Tibial artery (tissue), 4 donors: ENCODE data around the gene GPR101.
"Not testable (repeated sequence)": the region's sequence is repeated elsewhere in the genome, so short reads cannot be mapped to it uniquely, and the experiment has no call there.

Experiments
- DNase-seq, 2 donors: peaks; one replicate each; pipeline ENCODE4 v3.0.0-alpha.2; 2019
- H3K27ac ChIP-seq, 2 donors: fragments of 200-600 bp; sonication (generic) in 1 of 2; 1 replicate in 1 of 2; 2 replicates in 1 of 2; pipeline ENCODE4 v1.5.1; 2018 to 2019; ENCODE audit warnings: mild to moderate bottlenecking in 1 of 2
- H3K27me3 ChIP-seq, 2 donors: fragments of 200-600 bp; sonication (generic) in 1 of 2; one replicate each; pipeline versions ENCODE4 v1.5.1 to v1.6.0; 2016 to 2019
- H3K36me3 ChIP-seq, 3 donors: fragments of 200-600 bp; sonication (generic) in 2 of 3; one replicate each; pipeline ENCODE4 v1.5.1; 2016 to 2019; ENCODE audit warnings: mild to moderate bottlenecking in 2 of 3
- H3K4me1 ChIP-seq, 4 donors: fragments of 200-600 bp; sonication (generic) in 2 of 4; 1 replicate in 3 of 4; 2 replicates in 1 of 4; pipeline ENCODE4 v1.5.1; 2016 to 2019
- H3K4me3 ChIP-seq, 2 donors: fragments of 200-600 bp; sonication (generic) in 1 of 2; 1 replicate in 1 of 2; 2 replicates in 1 of 2; pipeline ENCODE4 v1.5.1; 2018 to 2019; ENCODE audit warnings: mild to moderate bottlenecking in 2 of 2
- H3K9me3 ChIP-seq, 3 donors: fragments of 200-600 bp; sonication (generic) in 1 of 3; one replicate each; pipeline ENCODE4 v1.5.1; 2016 to 2019
- intact Hi-C: fragments of 100-400 bp; cut with DNase I; formaldehyde crosslinking; loops from one replicate; pipeline ENCODE4 v1.15.0; 2023; ENCODE audit warnings: low total_unique reads
- TF ChIP-seq, protein P1 (sequence below), 2 experiments: fragments of 200-600 bp in 1 of 2; fragments of 450-650 bp in 1 of 2; IDR thresholded peaks; one replicate each; pipeline ENCODE4 v1.5.1; 2017 to 2019; ENCODE audit warnings: antibody characterized with exemption in 2 of 2, mild to moderate bottlenecking in 1 of 2, moderate library complexity in 1 of 2

The GPR101 gene

DNA sequence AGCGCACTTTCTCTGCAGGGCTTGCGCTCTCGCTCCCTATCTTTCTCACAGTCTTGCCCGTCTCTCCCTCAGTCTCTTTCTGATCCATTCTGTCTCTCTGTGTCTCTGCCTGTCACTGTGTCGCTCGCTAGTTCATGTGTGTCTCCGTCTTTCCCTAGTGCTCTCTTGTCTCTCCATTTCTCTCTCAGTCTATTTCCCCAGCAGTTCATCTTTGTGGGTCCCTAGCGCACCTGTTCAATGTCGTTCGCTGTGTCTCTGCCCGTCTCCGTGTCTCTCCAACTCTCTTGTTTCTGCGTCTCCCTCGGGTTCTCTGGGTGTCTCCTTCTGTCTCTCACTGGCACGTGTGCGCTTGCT lies 1.5 kb downstream of the GPR101 start:
- Histone ChIP-seq H3K27me3 (peaks cover 0 to 22% of the 10 kb centered on the region in 2 donors), H3K27ac (no peak overlapping the region), H3K36me3 (no peaks in the 10 kb centered on the region), H3K4me1 (peaks cover 0 to 28% (median 10%) of the 10 kb centered on the region in 4 donors), H3K4me3 (peak overlapping the region; percentile 26 to 38), H3K9me3 (no peaks in the 10 kb centered on the region)
- intact Hi-C loops = no loop called here
- no peak for DNase-seq
- TF ChIP-seq, protein P1, sequence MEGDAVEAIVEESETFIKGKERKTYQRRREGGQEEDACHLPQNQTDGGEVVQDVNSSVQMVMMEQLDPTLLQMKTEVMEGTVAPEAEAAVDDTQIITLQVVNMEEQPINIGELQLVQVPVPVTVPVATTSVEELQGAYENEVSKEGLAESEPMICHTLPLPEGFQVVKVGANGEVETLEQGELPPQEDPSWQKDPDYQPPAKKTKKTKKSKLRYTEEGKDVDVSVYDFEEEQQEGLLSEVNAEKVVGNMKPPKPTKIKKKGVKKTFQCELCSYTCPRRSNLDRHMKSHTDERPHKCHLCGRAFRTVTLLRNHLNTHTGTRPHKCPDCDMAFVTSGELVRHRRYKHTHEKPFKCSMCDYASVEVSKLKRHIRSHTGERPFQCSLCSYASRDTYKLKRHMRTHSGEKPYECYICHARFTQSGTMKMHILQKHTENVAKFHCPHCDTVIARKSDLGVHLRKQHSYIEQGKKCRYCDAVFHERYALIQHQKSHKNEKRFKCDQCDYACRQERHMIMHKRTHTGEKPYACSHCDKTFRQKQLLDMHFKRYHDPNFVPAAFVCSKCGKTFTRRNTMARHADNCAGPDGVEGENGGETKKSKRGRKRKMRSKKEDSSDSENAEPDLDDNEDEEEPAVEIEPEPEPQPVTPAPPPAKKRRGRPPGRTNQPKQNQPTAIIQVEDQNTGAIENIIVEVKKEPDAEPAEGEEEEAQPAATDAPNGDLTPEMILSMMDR (IDR thresholded peaks at IDR 0.05) = no peak

DNA sequence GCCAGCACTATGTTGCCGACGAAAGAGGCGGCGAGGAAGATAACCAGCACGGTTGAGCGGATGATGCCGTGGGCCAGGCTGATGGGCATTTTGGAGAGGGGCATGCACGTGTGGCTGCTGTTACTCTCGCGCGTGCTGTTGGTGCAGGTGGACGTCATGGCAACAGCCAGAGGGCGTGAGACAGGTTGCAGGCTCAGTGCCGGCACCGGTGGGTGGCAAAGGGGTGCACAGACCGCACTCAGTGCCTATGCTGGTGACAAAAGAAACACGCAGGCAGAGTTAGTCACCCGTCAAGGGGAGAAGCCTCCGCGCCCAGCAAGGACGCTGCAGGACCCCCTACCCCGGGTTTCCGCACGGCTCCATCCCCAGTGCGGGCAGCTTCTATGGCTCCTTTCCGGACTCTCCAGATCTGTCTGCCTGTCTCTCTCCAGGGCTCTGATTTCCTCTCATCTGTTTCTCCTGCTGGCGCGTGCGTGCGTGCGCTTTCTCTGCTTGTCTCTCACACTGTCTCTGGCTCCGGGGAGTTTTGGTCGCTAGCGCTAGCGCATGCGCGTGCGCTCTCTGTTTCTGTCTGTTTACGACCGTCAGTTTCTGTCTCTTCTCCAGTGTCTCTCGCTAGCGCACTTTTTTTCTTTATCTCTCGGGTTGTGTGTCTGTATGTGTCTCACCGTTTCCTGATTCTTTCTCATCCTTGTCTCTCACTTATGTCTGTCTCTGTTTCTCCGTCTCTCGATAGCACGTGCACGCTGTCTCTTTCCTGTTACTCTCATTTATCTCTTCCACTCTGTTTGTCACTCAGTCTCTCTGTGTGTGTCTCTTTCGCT lies 2.1 kb downstream of the GPR101 start:
- Histone ChIP-seq H3K4me1 (peaks cover 0 to 28% (median 10%) of the 10 kb centered on the region in 4 donors), H3K27me3 (peaks cover 0 to 22% of the 10 kb centered on the region in 2 donors), H3K36me3 (no peaks in the 10 kb centered on the region), H3K27ac (no peak overlapping the region), H3K9me3 (no peaks in the 10 kb centered on the region), H3K4me3 (peak overlapping the region; percentile 26 to 38)
- intact Hi-C loops = no loop called here
- no peak for DNase-seq
- TF ChIP-seq, protein P1 (IDR thresholded peaks at IDR 0.05) = no peak

DNA sequence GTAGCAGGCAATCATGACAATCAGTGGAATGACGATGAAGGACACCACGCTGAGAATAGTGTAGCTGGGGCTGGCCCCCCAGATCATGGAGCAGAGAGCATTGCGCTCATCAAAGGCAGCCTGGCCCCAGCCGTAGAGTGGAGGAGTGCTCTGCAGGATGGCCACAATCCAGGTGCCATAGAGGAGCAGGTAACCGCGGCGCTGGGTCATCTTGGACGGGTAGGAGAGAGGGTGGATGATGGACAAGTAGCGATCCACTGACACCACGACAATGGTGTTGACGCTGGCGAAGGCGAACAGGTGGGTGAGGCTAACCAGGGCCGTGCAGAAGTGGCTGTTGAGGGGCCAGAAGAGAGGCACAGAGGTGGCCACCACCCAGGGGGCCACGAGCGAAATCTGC lies 2.8 kb downstream of the GPR101 start:
- peaks cover 0 to 22% of the 10 kb centered on the region in 2 donors for H3K27me3 ChIP-seq

DNA sequence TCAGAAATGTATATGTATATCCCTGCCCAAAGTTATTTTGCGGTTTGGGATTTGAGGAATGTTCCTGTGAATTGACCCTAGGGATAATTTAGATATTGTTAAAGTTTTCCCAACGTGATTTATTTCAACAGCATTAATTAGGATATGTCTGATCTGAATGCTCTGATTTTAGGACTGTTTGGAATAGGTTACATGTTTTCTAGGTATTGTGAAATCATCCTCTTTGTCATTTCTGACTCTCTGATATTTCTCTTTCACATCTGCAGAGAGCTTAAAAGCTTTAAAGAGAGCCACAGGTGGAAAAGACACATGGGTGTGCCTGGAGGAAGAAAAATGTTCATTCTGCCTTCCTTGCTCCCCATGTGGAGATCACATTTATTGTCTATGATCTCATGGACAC lies 5.1 kb downstream of the GPR101 start:
- Histone ChIP-seq H3K4me1 (peaks cover 0 to 23% (median 8%) of the 10 kb centered on the region in 4 donors), H3K27ac (no peak overlapping the region), H3K36me3 (no peaks in the 10 kb centered on the region), H3K4me3 (no peak overlapping the region), H3K9me3 (no peaks in the 10 kb centered on the region), H3K27me3 (peaks cover 0 to 14% of the 10 kb centered on the region in 2 donors)
- TF ChIP-seq, protein P1 (IDR thresholded peaks at IDR 0.05) = no peak
- no peak for DNase-seq
- intact Hi-C loops = no loop called here

More for the DNA sequence above, 2.8 kb downstream of the GPR101 start:
- H3K4me1 ChIP-seq = peaks cover 0 to 28% (median 10%) of the 10 kb centered on the region in 4 donors
- no peak overlapping the region for H3K27ac ChIP-seq
- no peak for DNase-seq
- H3K9me3 ChIP-seq = no peaks in the 10 kb centered on the region
- TF ChIP-seq, protein P1 (IDR thresholded peaks at IDR 0.05) = no peak
- no peaks in the 10 kb centered on the region for H3K36me3 ChIP-seq
- intact Hi-C loops = no loop called here
- H3K4me3 ChIP-seq = no peak overlapping the region

DNA sequence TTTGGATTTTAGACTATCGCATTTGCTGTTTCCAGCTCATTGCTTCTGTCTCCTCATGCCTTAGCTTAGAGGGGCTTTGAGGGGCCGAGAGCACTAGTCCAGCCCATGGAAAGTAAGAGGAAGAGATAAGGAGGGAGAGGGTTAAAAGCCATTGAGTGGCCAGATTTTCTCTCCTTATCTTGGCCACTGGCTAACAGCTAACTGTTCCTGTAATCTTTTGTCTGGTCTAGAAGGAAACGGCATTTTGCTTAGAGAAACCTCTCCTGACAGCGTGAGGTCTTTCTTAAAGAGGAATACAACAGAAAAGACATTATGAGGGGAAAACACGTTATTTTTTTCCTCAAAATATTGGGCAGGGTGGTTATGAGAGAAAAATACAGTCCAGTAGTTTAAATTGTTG lies 7.9 kb downstream of the GPR101 start:
- Histone ChIP-seq H3K9me3 (no peaks in the 10 kb centered on the region), H3K36me3 (no peaks in the 10 kb centered on the region), H3K4me3 (no peak overlapping the region), H3K27ac (no peak overlapping the region), H3K4me1 (no peaks in the 10 kb centered on the region), H3K27me3 (peaks cover 0 to 2% of the 10 kb centered on the region in 2 donors)
- TF ChIP-seq, protein P1 (IDR thresholded peaks at IDR 0.05) = no peak
- intact Hi-C loops = no loop called here
- DNase-seq = no peak

DNA sequence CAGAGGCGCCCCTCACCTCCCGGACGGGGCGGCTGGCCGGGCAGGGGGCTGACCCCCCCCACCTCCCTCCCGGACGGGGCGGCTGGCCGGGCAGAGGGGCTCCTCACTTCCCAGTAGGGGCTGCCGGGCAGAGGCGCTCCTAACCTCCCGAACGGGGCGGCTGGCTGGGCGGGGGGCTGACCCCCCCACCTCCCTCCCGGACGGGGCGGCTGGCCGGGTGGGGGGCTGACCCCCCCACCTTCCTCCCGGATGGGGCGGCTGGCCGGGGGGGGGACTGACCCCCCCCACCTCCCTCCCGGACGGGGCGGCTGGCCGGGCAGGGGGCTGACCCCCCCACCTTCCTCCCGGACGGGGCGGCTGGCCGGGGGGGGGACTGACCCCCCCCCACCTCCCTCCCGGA lies 33.6 kb downstream of the GPR101 start:
- H3K36me3 ChIP-seq, H3K27ac ChIP-seq, H3K27me3 ChIP-seq, H3K9me3 ChIP-seq, DNase-seq, intact Hi-C loops, H3K4me1 ChIP-seq, H3K4me3 ChIP-seq: not testable (repeated sequence)
